GM12878 (cell line): ENCODE results near the gene FBXO4. TPM values are rescaled to one million over a fixed set of nuclear protein-coding genes. Genes with fewer than 3 reads are reported as not detected.

Experiments
- ATAC-seq: fragments of 200-7000 bp; cut with Tn5 transposase; 3 replicates; pipeline ENCODE4 v1.9.1; 2020; ENCODE audit warnings: mild to moderate bottlenecking, moderate library complexity
- BruUV-seq: library from RNA; stranded (reverse); fragments of 400-500 nt; replicated peaks from 2 replicates; lab custom pipeline; 2021; lab: Mats Ljungman, UMichigan
- CTCF ChIA-PET: fragments of 300-600 bp; sonication (Branson Sonifier 250); formaldehyde crosslinking; extraction: SDS; loops from one replicate; lab custom pipeline; 2021; ENCODE audit warnings: inconsistent platforms; lab: Yijun Ruan, JAX
- POLR2A ChIA-PET: fragments of 350-600 bp; formaldehyde crosslinking; extraction: SDS; loops from one replicate; lab custom pipeline; 2021; ENCODE audit warnings: inconsistent platforms; lab: Charles Lee
- RAD21 ChIA-PET: fragments of 300-600 bp; sonication (Branson Sonifier 250); formaldehyde crosslinking; loops from one replicate; lab custom pipeline; 2023; ENCODE audit warnings: antibody characterized with exemption; ENCODE audit not compliant: unreplicated experiment; lab: Charles Lee
- SMC1A ChIA-PET: fragments of 300-600 bp; sonication (Branson Sonifier 250); formaldehyde crosslinking; loops from one replicate; lab custom pipeline; 2023; ENCODE audit not compliant: unreplicated experiment, uncharacterized antibody; lab: Charles Lee
- DNase-seq: peaks from one replicate; pipeline ENCODE4 v3.0.0-alpha.2; 2011; ENCODE audit warnings: low read depth, low spot score
- FAIRE-seq: peaks from 3 replicates; lab custom pipeline; 2011; peaks lifted over from hg19 to GRCh38; lab: Jason Lieb, UNC
- H2AFZ ChIP-seq: 2 replicates; pipeline ENCODE4 v1.6.0; 2011; ENCODE audit warnings: low read depth, low read length, control low read depth; ENCODE audit not compliant: control insufficient read depth
- H3K27ac ChIP-seq: 2 replicates; pipeline ENCODE4 v1.5.1; 2011; ENCODE audit warnings: control low read depth; ENCODE audit not compliant: control insufficient read depth, insufficient read depth
- H3K27me3 ChIP-seq, 2 experiments: replicated peaks in 1 of 2; 2 replicates each; pipeline versions ENCODE4 v1.6.0 to v1.6.1; 2011; ENCODE audit warnings: low read length in 1 of 2; ENCODE audit not compliant: control insufficient read depth in 2 of 2, insufficient read depth in 2 of 2
- H3K36me3 ChIP-seq, 2 experiments: 2 replicates each; pipeline ENCODE4 v1.5.1; 2011; ENCODE audit warnings: low read length in 1 of 2; ENCODE audit not compliant: control insufficient read depth in 2 of 2, insufficient read depth in 2 of 2
- H3K4me1 ChIP-seq: 2 replicates; pipeline ENCODE4 v1.6.1; 2011; ENCODE audit warnings: mild to moderate bottlenecking, low read length, moderate library complexity, mixed read lengths; ENCODE audit not compliant: control insufficient read depth, insufficient read depth
- H3K4me2 ChIP-seq: 2 replicates; pipeline ENCODE4 v1.6.0; 2011; ENCODE audit warnings: control low read depth; ENCODE audit not compliant: control insufficient read depth, insufficient read depth
- H3K4me3 ChIP-seq: fragments of 200-600 bp; sonication (generic); 2 replicates; pipeline ENCODE4 v1.5.1; 2016
- H3K79me2 ChIP-seq: 2 replicates; pipeline ENCODE4 v1.6.0; 2011; ENCODE audit warnings: low read length; ENCODE audit not compliant: control insufficient read depth, insufficient read depth
- H3K9ac ChIP-seq: 2 replicates; pipeline ENCODE4 v1.8.0; 2011; ENCODE audit warnings: low read length, control low read depth, mixed read lengths; ENCODE audit not compliant: control insufficient read depth, insufficient read depth
- H3K9me3 ChIP-seq: replicated peaks from 3 replicates; pipeline ENCODE4 v1.5.1; 2011; ENCODE audit warnings: mild to moderate bottlenecking, low read length; ENCODE audit not compliant: control insufficient read depth, insufficient read depth
- H4K20me1 ChIP-seq: 2 replicates; pipeline ENCODE4 v1.6.0; 2011; ENCODE audit not compliant: control insufficient read depth, insufficient read depth
- EZH2 ChIP-seq: IDR thresholded peaks from 2 replicates; pipeline ENCODE4 v1.6.1; 2012; ENCODE audit warnings: low read depth, mild to moderate bottlenecking, control low read depth, inconsistent platforms, low read length, borderline replicate concordance; ENCODE audit not compliant: control insufficient read depth
- NFYA ChIP-seq: IDR thresholded peaks from 2 replicates; pipeline ENCODE4 v1.6.1; 2011; ENCODE audit warnings: low read depth, mild to moderate bottlenecking, low read length, improper control_type of control experiment, borderline replicate concordance
- SP1 ChIP-seq: IDR thresholded peaks from one replicate; pipeline ENCODE4 v1.6.1; 2011; ENCODE audit warnings: low read depth, low read length
- SUPT20H ChIP-seq: IDR thresholded peaks from 2 replicates; pipeline ENCODE4 v1.6.1; 2011; ENCODE audit warnings: low read depth, mild to moderate bottlenecking, low read length, moderate library complexity, borderline replicate concordance; ENCODE audit not compliant: control insufficient read depth
- SUZ12 ChIP-seq: fragments of 200-600 bp; sonication (generic); IDR thresholded peaks from one replicate; pipeline ENCODE4 v1.6.1; 2018; ENCODE audit warnings: antibody characterized with exemption, mild to moderate bottlenecking; ENCODE audit not compliant: unreplicated experiment
- ZNF24 ChIP-seq: fragments of 450-650 bp; IDR thresholded peaks from 2 replicates; pipeline ENCODE4 v1.6.1; 2017; ENCODE audit warnings: antibody characterized with exemption, mild to moderate bottlenecking
- WGBS: methylation state at CpG from one replicate; pipeline ENCODE4 v1.1.6; 2016; ENCODE audit warnings: low lambda C conversion rate; ENCODE audit not compliant: insufficient replicate concordance, insufficient coverage; ENCODE audit errors: missing lambda C conversion rate; 5-methylcytosine and 5-hydroxymethylcytosine counted together
- in situ Hi-C: fragments of 300-500 bp; cut with MboI; formaldehyde crosslinking; loops from 9 replicates; pipeline ENCODE4 v1.14.3; 2018; ENCODE audit warnings: mixed read lengths
- intact Hi-C: fragments of 100-400 bp; cut with micrococcal nuclease; formaldehyde crosslinking; loops from one replicate; pipeline ENCODE4 v1.14.2; 2022; ENCODE audit not compliant: unreplicated experiment
- polyA plus RNA-seq, 11 experiments: library from polyadenylated mRNA; depleted of rRNA in 4 of 11; unstranded in 6 of 11; stranded (reverse) in 5 of 11; fragments of >200 nt; fragmentation: Nextera tagmentation in 4 of 11; fragmentation: Illumina TruSeq in 1 of 11; extraction: Ambion mirVana in 4 of 11; extraction: Trizol in 1 of 11; gene quantifications; 1 replicate in 1 of 11; 2 replicates in 10 of 11; pipeline versions ENCODE4 v1.2.1 to v1.2.3, GENCODE V29; 2011 to 2016; ENCODE audit warnings: inconsistent platforms in 2 of 11, missing spikeins in 2 of 11, low read depth in 1 of 11
- total RNA-seq, 4 experiments: library from RNA; depleted of rRNA in 3 of 4; stranded (reverse); fragments of >200 nt in 3 of 4; fragmentation: Illumina TruSeq in 1 of 4; extraction: Trizol in 1 of 4; gene quantifications; 2 replicates each; pipeline versions ENCODE4 v1.2.1 to v1.2.3, GENCODE V29; 2013 to 2021
- TF ChIP-seq, protein P1 (sequence below): IDR thresholded peaks from 2 replicates; pipeline ENCODE4 v1.6.1; 2011; ENCODE audit warnings: low read depth, low read length, improper control_type of control experiment, borderline replicate concordance
- TF ChIP-seq, protein P2 (sequence below): IDR thresholded peaks from 2 replicates; pipeline ENCODE4 v1.6.1; 2011; ENCODE audit warnings: low read depth, mild to moderate bottlenecking, low read length, moderate library complexity, borderline replicate concordance; ENCODE audit errors: extremely low read depth
- TF ChIP-seq, protein P3 (sequence below): fragments of 450-650 bp; IDR thresholded peaks from 2 replicates; pipeline ENCODE4 v1.6.1; 2017; ENCODE audit warnings: mild to moderate bottlenecking, moderate library complexity

Gene FBXO4
- total and polyA plus RNA-seq, 10 of the 15 experiments (the other 5 are each of a cell fraction or from before 2014, with no cell fraction given), result 7.2 to 30.5 (median 19.6) TPM

DNA sequence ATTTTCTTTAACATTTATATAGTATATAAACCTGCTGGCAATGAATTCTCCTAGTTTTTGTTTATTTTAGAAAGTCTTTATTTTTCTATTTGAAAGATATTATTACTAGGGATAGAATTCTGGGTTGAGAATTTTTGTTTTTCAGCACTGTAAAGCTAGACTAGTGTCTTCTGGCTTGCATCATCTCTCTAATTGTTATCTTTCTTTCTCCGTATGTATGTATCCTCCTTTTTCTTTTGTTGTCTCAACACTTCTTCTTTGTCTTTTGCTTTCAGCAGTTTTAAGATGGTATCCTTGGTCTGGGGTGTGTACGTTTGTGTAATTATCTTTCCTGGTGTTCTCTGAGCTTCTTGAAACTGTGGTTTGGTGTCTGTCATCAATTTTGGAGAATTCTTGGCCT lies 48.8 kb downstream of the FBXO4 start (continued):
- TF ChIP-seq, protein P1, sequence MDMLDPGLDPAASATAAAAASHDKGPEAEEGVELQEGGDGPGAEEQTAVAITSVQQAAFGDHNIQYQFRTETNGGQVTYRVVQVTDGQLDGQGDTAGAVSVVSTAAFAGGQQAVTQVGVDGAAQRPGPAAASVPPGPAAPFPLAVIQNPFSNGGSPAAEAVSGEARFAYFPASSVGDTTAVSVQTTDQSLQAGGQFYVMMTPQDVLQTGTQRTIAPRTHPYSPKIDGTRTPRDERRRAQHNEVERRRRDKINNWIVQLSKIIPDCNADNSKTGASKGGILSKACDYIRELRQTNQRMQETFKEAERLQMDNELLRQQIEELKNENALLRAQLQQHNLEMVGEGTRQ, result no peak
- TF ChIP-seq NFYA, result no peak

DNA sequence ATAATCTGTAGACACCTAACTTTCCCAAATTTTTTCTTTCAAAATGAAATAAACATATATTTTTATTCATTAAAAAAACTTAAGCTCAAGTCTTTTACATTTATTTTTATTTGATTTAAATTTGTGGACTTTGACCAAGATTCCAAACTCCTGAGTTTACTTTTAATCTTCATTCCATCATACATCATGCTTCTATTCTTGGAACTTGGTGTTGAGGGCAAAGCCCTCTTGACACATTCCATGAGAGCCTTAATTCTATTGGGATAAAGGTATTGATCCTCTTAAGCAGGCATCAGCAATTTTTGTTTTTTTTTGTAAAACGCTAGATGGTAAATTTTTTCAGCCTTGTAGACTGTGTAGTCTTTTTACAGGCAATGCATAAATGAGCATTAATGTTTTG lies 53.6 kb downstream of the FBXO4 start:
- Histone ChIP-seq H3K4me1 (no peaks in the 10 kb centered on the region), H3K9ac (no peak overlapping the region), H3K79me2 (no peaks in the 10 kb centered on the region), H2AFZ (no peak overlapping the region), H3K4me3 (no peak overlapping the region), H3K27me3 (no peaks in the 10 kb centered on the region; a peak in 1 of 4 replicates), H4K20me1 (no peaks in the 10 kb centered on the region), H3K36me3 (no peaks in the 10 kb centered on the region), H3K27ac (no peak overlapping the region), H3K9me3 (no peaks in the 10 kb centered on the region), H3K4me2 (no peak overlapping the region)
- in situ Hi-C loops (no loop called here), intact Hi-C loops (no loop called here)
- no TSS peak for BruUV-seq
- no peak for DNase-seq
- no peak for FAIRE-seq
- ChIA-PET POLR2A (no interaction called here), CTCF (interaction anchor here (0.7 kb wide), 1 partner anchor 50 kb away, joined by 3 read pairs; no protein-coding TSS in a partner anchor), RAD21 (no interaction called here), SMC1A (interaction anchor here (1.1 kb wide), 1 partner anchor 11 kb away, joined by 3 read pairs; no protein-coding TSS in a partner anchor)
- TF ChIP-seq ZNF24 (no peak), SP1 (no peak), SUPT20H (no peak), SUZ12 (no peak), EZH2 (no peak)
- TF ChIP-seq, protein P1, result no peak
- TF ChIP-seq, protein P2, sequence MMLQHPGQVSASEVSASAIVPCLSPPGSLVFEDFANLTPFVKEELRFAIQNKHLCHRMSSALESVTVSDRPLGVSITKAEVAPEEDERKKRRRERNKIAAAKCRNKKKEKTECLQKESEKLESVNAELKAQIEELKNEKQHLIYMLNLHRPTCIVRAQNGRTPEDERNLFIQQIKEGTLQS, result no peak
- TF ChIP-seq, protein P3, sequence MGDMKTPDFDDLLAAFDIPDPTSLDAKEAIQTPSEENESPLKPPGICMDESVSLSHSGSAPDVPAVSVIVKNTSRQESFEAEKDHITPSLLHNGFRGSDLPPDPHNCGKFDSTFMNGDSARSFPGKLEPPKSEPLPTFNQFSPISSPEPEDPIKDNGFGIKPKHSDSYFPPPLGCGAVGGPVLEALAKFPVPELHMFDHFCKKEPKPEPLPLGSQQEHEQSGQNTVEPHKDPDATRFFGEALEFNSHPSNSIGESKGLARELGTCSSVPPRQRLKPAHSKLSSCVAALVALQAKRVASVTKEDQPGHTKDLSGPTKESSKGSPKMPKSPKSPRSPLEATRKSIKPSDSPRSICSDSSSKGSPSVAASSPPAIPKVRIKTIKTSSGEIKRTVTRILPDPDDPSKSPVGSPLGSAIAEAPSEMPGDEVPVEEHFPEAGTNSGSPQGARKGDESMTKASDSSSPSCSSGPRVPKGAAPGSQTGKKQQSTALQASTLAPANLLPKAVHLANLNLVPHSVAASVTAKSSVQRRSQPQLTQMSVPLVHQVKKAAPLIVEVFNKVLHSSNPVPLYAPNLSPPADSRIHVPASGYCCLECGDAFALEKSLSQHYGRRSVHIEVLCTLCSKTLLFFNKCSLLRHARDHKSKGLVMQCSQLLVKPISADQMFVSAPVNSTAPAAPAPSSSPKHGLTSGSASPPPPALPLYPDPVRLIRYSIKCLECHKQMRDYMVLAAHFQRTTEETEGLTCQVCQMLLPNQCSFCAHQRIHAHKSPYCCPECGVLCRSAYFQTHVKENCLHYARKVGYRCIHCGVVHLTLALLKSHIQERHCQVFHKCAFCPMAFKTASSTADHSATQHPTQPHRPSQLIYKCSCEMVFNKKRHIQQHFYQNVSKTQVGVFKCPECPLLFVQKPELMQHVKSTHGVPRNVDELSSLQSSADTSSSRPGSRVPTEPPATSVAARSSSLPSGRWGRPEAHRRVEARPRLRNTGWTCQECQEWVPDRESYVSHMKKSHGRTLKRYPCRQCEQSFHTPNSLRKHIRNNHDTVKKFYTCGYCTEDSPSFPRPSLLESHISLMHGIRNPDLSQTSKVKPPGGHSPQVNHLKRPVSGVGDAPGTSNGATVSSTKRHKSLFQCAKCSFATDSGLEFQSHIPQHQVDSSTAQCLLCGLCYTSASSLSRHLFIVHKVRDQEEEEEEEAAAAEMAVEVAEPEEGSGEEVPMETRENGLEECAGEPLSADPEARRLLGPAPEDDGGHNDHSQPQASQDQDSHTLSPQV, result no peak
- no peak for ATAC-seq
- WGBS, result 81% methylated on average over 1 of the region's 1 CpG
